Activated CD4-positive, alpha-beta T cell treated with anti-CD3 and anti-CD28 coated beads, Interleukin-2, amount 10 ng/mL, durations not matched to agents 24 days and 14 days (primary cell): ENCODE data around the gene STPG3. TPM values are rescaled to one million over a fixed set of nuclear protein-coding genes. Genes with fewer than 3 reads are reported as not detected.

Experiments
- DNase-seq: peaks from one replicate; pipeline ENCODE4 v3.0.0; 2022
- H3K27ac Mint-ChIP-seq: one replicate; pipeline ENCODE4 v1.8.0; 2022; ENCODE audit warnings: mild to moderate bottlenecking, mixed read lengths
- H3K27me3 Mint-ChIP-seq: one replicate; pipeline ENCODE4 v1.8.0; 2022; ENCODE audit warnings: mixed read lengths
- H3K36me3 Mint-ChIP-seq: one replicate; pipeline ENCODE4 v1.8.0; 2022; ENCODE audit warnings: low read depth, mild to moderate bottlenecking, mixed read lengths
- H3K4me1 Mint-ChIP-seq: one replicate; pipeline ENCODE4 v1.8.0; 2021; ENCODE audit warnings: mixed read lengths
- H3K4me3 Mint-ChIP-seq: one replicate; pipeline ENCODE4 v1.8.0; 2022; ENCODE audit warnings: mild to moderate bottlenecking, moderate library complexity, mixed read lengths
- H3K9me3 Mint-ChIP-seq: one replicate; pipeline ENCODE4 v1.8.0; 2021; ENCODE audit warnings: mixed read lengths
- intact Hi-C: fragments of 100-400 bp; cut with micrococcal nuclease; formaldehyde crosslinking; loops from one replicate; pipeline ENCODE4 v1.15.1; 2023
- total RNA-seq: library from RNA; stranded (reverse); gene quantifications from 2 replicates; pipeline ENCODE4 v1.2.3, GENCODE V29; 2022

The STPG3 gene
- total RNA-seq, 1 donor from 2014 or later, result 0.54 TPM

DNA sequence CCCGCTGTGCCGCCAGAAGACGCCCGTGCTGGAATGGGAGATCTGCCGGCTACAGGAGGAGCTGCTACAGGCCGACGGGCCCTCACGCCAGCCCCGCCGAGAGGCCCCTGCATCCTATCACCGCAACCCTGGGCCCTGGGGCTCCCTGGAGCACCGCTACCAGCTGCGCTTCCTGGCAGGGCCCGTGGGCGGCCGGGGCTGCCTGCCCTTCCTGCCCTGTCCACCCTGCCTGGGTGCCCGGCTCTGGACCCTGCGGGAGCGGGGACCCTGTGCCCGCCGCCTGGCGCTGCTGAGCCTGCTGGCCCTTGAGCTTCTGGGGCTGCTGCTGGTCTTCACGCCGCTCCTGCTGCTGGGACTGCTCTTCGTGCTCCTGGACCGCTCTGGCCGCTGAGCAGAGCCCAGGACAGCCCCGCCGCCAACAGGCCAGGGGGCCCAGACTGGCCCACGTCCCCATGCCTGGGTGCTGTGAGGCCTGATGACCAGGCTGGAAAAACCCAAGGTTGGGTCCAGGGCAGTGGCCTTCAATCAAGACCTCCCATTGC, 32.8 kb upstream of the STPG3 start:
- DNase-seq, result no peak
- H3K9me3 Mint-ChIP-seq, result no peaks in the 10 kb centered on the region
- H3K4me1 Mint-ChIP-seq, result peaks cover 2% of the 10 kb centered on the region
- no peaks in the 10 kb centered on the region for H3K27me3 Mint-ChIP-seq
- H3K4me3 Mint-ChIP-seq, result no peak overlapping the region
- no peaks in the 10 kb centered on the region for H3K36me3 Mint-ChIP-seq
- intact Hi-C loops, result no loop called here
- H3K27ac Mint-ChIP-seq, result no peak overlapping the region

DNA sequence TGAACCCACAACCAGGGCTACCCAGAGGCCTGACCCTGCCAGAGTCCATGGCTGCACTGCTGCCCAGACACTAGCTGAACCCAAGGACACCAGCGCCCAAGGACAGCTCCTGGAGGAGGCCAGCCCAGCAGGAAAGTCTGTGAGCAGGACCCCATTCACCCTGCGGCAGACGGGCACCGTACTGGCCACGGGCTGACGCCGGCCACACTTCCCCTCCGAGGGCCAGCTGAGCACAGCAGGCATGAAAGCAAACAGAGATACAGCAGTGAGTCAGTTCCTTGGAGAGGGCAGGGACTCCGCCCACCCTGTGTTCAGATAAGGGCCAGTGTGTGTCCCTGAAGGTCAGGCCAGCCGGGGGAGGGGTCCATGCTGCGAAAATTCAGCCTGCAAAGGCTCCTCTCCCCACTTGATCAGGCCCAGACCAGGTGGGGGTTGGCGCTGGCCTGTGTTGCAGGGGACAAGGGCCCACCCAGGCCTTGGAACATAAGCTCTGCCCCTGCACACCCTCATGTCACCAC, 32.3 kb upstream of the STPG3 start:
- H3K36me3 Mint-ChIP-seq, result no peaks in the 10 kb centered on the region
- no peak overlapping the region for H3K27ac Mint-ChIP-seq
- peaks cover 2% of the 10 kb centered on the region for H3K4me1 Mint-ChIP-seq
- DNase-seq, result no peak
- H3K4me3 Mint-ChIP-seq, result no peak overlapping the region
- intact Hi-C loops, result no loop called here
- no peaks in the 10 kb centered on the region for H3K9me3 Mint-ChIP-seq
- no peaks in the 10 kb centered on the region for H3K27me3 Mint-ChIP-seq

DNA sequence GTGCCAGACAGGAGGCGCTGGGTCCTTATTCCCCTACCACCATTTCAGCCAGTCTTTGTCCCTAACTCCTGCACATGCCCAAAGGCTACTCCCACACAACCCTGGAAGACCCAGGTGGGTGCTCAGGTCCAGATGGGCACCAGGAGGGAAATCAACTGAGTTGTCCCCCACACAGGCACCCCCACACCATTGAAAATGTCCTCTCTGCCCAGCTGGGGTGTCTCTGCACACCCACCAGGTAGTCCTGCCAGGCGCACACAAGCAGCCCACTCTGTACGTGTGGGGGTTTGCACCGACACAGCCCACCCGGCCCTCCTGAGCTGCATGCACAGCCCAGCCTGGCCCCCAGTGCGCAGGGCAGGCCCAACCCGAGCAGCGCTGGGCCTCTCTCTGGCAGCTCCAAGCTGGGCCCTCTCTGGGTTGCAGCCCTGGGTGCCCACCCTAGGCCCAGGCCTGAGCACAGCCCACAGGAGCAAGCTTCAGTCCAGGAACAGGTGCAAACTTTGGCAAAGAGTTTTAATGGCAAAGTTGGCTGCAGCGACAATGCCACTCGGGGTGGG, 31.2 kb upstream of the STPG3 start:
- DNase-seq, result no peak
- no peaks in the 10 kb centered on the region for H3K27me3 Mint-ChIP-seq
- H3K4me3 Mint-ChIP-seq, result peak overlapping the region; percentile 45
- H3K4me1 Mint-ChIP-seq, result peaks cover 4% of the 10 kb centered on the region
- no peak overlapping the region for H3K27ac Mint-ChIP-seq
- intact Hi-C loops, result no loop called here
- no peaks in the 10 kb centered on the region for H3K36me3 Mint-ChIP-seq
- H3K9me3 Mint-ChIP-seq, result no peaks in the 10 kb centered on the region

DNA sequence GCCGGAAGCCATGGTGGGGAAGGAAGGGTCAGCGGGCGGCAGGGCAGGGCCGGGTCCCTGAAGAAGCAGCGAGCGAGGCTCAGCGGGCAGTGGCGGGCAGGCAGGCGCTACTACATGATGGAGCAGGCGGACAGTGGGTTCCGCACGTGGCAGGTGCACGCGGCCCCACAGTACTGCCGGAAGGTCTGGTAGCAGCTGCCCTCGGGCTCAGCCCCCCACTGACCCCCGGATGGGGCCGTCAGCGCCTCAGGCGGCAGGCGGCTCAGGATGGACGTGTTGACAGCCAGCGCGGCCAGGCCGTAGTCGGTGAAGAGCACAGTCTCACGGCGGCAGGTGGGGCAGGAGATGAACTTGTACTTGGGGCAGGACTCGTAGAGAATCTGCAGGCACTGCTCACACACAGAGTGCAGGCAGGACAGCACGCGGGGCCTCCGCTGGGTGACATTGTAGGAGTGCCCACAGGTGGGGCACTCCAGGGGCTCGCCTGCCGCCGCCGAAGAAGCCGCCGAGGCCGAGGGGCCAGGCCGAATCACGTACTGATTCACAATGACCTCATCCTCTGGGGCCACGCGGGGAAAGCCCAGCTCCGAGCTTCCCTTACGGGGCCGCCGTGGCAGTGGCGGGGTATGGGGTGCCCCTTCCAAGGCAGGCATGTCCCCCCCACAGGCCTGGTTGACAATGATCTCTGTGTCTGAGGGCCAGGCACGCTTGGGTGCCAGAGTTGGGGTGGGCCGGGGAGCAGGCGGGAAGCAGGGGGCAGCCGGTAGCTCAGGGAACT, 30.6 kb upstream of the STPG3 start:
- intact Hi-C loops, result no loop called here
- Mint-ChIP-seq H3K27me3 (no peaks in the 10 kb centered on the region), H3K4me3 (peak overlapping the region; percentile 74), H3K9me3 (no peaks in the 10 kb centered on the region), H3K36me3 (no peaks in the 10 kb centered on the region), H3K27ac (peak overlapping the region; percentile 41), H3K4me1 (peaks cover 4% of the 10 kb centered on the region)
- no peak for DNase-seq

DNA sequence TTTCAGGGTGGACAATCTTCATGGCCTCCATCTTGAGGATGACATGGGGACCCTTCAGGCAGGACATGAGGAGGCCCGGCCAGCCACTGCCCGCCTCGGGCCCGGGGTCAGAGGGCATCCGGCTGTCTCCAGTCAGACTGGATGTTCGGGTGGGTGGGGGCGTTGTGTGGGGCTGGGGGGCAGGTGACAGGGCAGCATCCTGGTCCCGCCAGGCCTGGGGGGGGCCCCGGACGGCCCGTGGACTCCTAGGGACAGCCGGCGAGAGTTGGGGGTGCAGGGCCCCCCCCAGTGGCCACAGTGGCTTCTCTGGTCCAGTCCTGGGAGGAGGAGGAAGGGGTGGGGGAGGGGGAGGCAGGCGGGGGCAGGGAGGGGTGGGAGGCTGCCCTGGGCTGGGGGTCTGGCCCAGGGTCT, 30.0 kb upstream of the STPG3 start:
- no peaks in the 10 kb centered on the region for H3K27me3 Mint-ChIP-seq
- intact Hi-C loops, result no loop called here
- H3K36me3 Mint-ChIP-seq, result no peaks in the 10 kb centered on the region
- DNase-seq, result no peak
- H3K27ac Mint-ChIP-seq, result peak overlapping the region; percentile 41
- H3K9me3 Mint-ChIP-seq, result no peaks in the 10 kb centered on the region
- peaks cover 4% of the 10 kb centered on the region for H3K4me1 Mint-ChIP-seq
- peak overlapping the region; percentile 74 for H3K4me3 Mint-ChIP-seq

DNA sequence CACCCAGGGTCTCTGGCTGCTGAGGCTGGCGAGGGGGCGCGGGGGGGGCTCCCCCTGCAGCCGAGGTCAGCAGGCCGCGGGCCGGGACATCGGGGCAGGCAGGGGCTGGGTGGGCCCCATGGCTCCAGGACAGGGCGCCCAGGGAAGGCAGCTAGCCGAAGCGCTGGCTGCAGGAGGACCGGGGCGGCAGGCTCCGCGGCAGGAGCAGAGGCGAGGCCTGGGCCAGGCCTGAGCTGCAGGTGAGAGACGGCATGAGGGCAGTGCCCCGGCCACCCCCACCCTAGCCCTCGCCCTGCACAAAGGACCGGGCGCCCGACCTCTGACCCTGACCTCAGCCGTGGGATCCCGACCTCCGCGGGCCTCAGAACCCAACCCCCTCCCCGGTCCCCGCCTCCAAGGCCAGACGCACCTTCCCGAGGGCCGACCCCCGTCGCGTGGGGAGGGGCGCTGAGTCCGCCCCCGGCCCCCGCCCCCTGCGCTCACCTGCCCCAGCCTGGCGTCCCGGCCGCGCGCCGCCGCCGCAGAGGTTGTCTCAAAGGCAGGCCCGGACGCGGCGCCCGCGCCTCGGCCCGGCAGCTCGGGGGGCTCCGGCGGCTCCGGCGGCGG, 29.5 kb upstream of the STPG3 start:
- Mint-ChIP-seq H3K4me1 (peaks cover 4% of the 10 kb centered on the region), H3K27ac (no peak overlapping the region), H3K4me3 (no peak overlapping the region), H3K27me3 (no peaks in the 10 kb centered on the region), H3K36me3 (no peaks in the 10 kb centered on the region), H3K9me3 (no peaks in the 10 kb centered on the region)
- no peak for DNase-seq
- intact Hi-C loops, result loop anchor here (2.0 kb wide), 1 partner anchor 93 kb away; no protein-coding TSS in a partner anchor

DNA sequence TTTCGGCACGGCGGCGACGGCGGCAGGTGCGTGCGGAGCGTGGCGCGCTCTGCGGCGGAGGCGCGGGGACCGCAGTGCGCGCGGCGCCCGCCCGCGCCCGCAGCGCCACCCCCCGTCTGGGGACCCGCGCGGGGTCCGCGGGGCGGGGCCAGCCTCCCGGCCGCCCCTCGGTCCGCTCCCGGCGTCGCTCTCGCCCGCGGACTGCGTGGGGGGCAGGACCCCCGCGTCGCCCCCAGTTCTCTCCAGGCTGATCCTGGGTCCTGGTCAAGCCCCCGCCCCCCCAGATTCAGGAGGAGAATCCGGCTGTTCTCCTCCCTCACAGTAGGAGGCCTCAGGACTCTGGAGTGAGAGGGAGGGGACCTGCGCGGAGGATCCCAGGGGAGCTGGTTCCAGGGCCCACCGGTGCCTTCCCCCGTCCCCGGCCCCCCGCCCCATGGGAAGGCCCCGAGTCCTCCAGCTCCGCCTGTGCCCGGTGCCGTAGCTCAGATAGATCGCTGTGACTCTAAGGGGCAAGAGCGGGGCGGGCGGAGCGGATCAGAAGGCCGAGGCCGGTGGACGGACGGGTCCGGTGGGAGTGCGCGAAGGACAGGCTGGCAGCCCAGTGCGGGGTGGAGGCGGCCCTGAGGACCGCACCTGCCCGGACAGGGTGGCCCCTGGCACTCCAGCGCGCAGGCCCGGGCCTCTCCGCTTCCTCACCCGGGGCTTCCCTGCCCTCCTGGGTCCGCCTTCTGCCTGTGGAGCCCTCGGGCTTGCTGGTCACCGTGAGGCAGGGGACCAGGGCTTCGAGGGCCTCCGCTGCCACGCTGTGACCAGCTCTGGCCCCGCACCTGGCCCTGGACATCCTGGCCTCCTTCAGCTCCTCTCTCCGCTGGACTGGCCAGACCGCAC, 28.7 kb upstream of the STPG3 start, which contains the start of gene RNF208:
TSS of gene RNF208 (minus strand) at position 51 of the 888 bp plus-strand sequence. CDS start 1,028 bp downstream, outside the sequence.
- Mint-ChIP-seq H3K4me1 (peaks cover 4% of the 10 kb centered on the region), H3K4me3 (peak within 1 kb of the TSS; percentile 88), H3K27ac (peak within 1 kb of the TSS; percentile 90), H3K36me3 (no peaks in the 10 kb centered on the region), H3K9me3 (no peaks in the 10 kb centered on the region), H3K27me3 (no peaks in the 10 kb centered on the region)
- intact Hi-C loops, result loop anchor here (1.0 to 2.0 kb wide), 6 partner anchors 17 to 136 kb away; partner anchors contain the start of genes ANAPC2, MAN1B1, NDOR1 and SSNA1
- DNase-seq, result peak; percentile 79

DNA sequence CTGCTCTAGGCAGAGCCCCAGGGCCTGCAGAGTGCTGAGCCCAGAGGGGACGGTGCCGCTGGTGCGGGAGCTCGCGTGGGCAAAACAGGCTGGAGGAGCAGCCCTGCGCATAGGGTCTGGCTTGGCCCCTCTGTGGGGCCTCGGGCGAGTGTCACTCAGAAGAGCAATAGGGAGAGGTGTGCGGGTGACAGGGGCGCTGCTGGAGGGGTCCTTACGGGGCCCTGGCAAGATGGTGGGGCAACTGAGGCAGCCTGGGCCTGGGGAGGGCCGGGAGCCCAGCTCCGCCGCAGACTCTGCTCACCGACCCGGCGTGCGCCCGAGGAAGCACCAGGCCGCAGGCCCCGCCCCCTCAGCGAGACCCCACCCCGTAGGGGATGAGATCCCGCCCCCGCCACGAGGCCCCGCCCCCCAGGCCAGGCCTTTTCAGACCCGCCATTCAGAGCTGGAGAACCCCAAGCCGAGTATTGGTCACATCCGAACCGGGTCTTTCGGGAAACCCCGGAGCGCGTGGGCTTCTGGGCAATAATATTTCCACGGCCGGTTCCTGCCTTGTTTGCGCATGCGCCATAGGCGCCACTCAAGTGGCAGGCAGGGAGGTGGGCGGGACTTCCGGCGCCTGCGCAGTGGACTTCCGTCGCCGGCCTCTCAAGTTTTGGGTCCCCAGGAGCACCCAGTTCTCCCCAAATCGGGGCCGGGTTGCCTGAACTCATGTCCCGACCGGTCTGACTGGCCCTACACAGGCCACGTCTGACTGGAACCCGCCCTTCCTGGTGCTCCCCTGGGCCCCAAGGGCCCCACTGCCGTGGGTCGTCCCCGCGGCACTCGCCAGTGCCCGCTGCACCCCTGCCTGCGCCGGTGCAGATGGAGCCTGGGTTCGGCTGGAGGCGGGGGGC, 27.8 kb upstream of the STPG3 start:
- Mint-ChIP-seq H3K27ac (peak overlapping the region; percentile 90), H3K36me3 (no peaks in the 10 kb centered on the region), H3K27me3 (peaks cover 2% of the 10 kb centered on the region), H3K4me3 (peak overlapping the region; percentile 88), H3K4me1 (peaks cover 6% of the 10 kb centered on the region), H3K9me3 (no peaks in the 10 kb centered on the region)
- DNase-seq, result peak; percentile 99
- intact Hi-C loops, result loop anchor here (1.0 to 2.0 kb wide), 6 partner anchors 18 to 137 kb away; partner anchors contain the start of genes ANAPC2, MAN1B1, NDOR1 and SSNA1

DNA sequence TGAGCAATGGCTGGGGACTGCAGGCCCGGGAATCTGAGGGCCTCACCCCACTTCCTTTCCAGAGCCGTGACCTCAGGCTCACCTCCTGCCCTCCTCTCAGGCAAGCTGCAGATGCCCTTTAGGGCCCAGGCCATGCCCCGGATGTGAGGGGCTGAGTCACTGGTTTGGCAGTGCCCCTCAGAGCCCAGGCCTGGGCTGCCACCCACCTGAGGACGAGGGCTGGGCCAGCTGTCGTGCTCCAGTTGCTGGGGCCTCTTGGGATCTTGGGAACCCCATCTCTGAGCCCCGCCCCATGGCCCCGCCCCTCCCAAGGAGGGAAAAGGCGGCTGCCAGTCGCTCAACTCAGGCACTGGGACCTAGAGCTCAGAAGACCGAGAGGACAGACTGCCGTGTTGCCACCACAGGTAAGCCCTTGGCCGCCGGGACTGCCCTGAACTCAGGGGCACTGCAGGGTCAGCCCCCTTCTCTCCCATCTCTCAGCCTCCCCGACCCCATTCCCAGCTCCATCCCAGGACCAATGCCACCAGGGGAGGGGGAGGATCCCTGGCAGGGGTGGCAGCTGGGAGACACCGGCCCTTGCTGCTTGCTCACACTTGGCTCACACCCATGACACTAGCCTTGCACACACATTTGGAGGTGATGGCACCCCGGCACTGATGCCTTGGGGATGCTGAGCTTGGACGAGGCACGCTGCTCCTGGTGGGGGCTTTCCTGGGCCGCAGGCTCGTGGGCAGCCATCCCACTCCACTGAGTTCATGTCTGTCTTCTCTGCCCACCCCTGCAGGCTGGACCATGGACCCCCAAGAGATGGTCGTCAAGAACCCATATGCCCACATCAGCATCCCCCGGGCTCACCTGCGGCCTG, 26.0 kb upstream of the STPG3 start, which contains the start of gene CYSRT1:
TSS of gene CYSRT1 (plus strand) at position 345 of the 865 bp plus-strand sequence. CDS start at position 793, 448 bp downstream.
- H3K27ac Mint-ChIP-seq, result peak within 1 kb of the TSS; percentile 90

DNA sequence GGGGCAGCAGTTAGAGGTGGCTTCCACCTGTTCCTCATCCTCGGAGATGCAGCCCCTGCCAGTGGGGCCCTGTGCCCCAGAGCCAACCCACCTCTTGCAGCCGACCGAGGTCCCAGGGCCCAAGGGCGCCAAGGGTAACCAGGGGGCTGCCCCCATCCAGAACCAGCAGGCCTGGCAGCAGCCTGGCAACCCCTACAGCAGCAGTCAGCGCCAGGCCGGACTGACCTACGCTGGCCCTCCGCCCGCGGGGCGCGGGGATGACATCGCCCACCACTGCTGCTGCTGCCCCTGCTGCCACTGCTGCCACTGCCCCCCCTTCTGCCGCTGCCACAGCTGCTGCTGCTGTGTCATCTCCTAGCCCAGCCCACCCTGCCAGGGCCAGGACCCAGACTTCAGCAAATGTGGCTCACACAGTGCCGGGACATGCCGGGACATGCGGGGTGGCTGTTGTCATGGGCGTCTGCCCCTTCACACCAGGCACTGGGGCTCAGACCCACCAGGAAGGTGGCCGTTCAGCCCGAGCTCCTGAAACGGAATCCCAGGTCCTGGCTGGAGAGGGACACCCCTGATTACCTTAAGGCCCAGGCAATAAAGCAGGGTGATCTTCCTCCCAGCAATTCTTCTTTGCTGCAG, 25.3 kb upstream of the STPG3 start:
- Mint-ChIP-seq H3K36me3 (no peaks in the 10 kb centered on the region), H3K27me3 (peaks cover 2% of the 10 kb centered on the region), H3K27ac (no peak overlapping the region)

More for the DNA sequence above, 26.0 kb upstream of the STPG3 start, which contains the start of gene CYSRT1:
- Mint-ChIP-seq H3K4me3 (peak within 1 kb of the TSS; percentile 88), H3K4me1 (peaks cover 6% of the 10 kb centered on the region), H3K36me3 (no peaks in the 10 kb centered on the region), H3K9me3 (no peaks in the 10 kb centered on the region), H3K27me3 (peaks cover 2% of the 10 kb centered on the region)
- peak; percentile 75 for DNase-seq
- intact Hi-C loops, result no loop called here

More for the DNA sequence above, 25.3 kb upstream of the STPG3 start:
- intact Hi-C loops, result no loop called here
- no peak for DNase-seq
- Mint-ChIP-seq H3K9me3 (no peaks in the 10 kb centered on the region), H3K4me3 (no peak overlapping the region), H3K4me1 (peaks cover 6% of the 10 kb centered on the region)
